ENCODE data around the gene CDAN1.

Gene CDAN1

GRCh38 chr15:42734076-42734672 lies 2.8 kb downstream of the CDAN1 start:
- DNase-seq: no peak

GRCh38 chr15:42733027-42733426 lies 3.9 kb downstream of the CDAN1 start:
- no peak for DNase-seq

GRCh38 chr15:42732095-42732827 lies 4.7 kb downstream of the CDAN1 start:
- DNase-seq: no peak

GRCh38 chr15:42731461-42731860 lies 5.5 kb downstream of the CDAN1 start:
- DNase-seq: no peak

GRCh38 chr15:42730536-42730935 lies 6.4 kb downstream of the CDAN1 start:
- no peak for DNase-seq

- no peak for DNase-seq
Measured at GRCh38 chr15:42730135-42730534, 6.8 kb downstream of the CDAN1 start.

GRCh38 chr15:42729409-42729808 lies 7.5 kb downstream of the CDAN1 start:
- DNase-seq: no peak

- DNase-seq: no peak
Measured at GRCh38 chr15:42728972-42729371, 8.0 kb downstream of the CDAN1 start.

- DNase-seq: peak in 1 of 2 donors; percentile 37
Measured at GRCh38 chr15:42728560-42728959, 8.4 kb downstream of the CDAN1 start.

GRCh38 chr15:42727750-42728381 lies 9.1 kb downstream of the CDAN1 start:
- no peak for DNase-seq

GRCh38 chr15:42726114-42726513 lies 10.8 kb downstream of the CDAN1 start:
- DNase-seq: no peak

- DNase-seq: no peak
Measured at GRCh38 chr15:42725331-42725903, 11.5 kb downstream of the CDAN1 start.

GRCh38 chr15:42724276-42724675 lies 12.7 kb downstream of the CDAN1 start:
- DNase-seq: no peak

- DNase-seq: no peak
Measured at GRCh38 chr15:42723068-42723467, 13.9 kb downstream of the CDAN1 start.

- no peak for DNase-seq
Measured at GRCh38 chr15:42721916-42722315, 15.0 kb downstream of the CDAN1 start.

- DNase-seq: no peak
Measured at GRCh38 chr15:42721016-42721415, 15.9 kb downstream of the CDAN1 start.

GRCh38 chr15:42720071-42720470 lies 16.9 kb downstream of the CDAN1 start:
- no peak for DNase-seq

- DNase-seq: no peak
Measured at GRCh38 chr15:42719043-42719442, 17.9 kb downstream of the CDAN1 start.

GRCh38 chr15:42716626-42717025 lies 20.3 kb downstream of the CDAN1 start:
- DNase-seq: no peak

- DNase-seq: no peak
Measured at GRCh38 chr15:42716125-42716524, 20.8 kb downstream of the CDAN1 start.

GRCh38 chr15:42712584-42712983 lies 24.3 kb downstream of the CDAN1 start:
- DNase-seq: no peak

GRCh38 chr15:42711746-42712145 lies 25.2 kb downstream of the CDAN1 start:
- no peak for DNase-seq

- DNase-seq: no peak
Measured at GRCh38 chr15:42710662-42711061, 26.3 kb downstream of the CDAN1 start.
